ENCODE measurements around the gene FMNL3. TPM values are rescaled to one million over a fixed set of nuclear protein-coding genes. Genes with fewer than 3 reads are reported as not detected.

FMNL3 gene
- total RNA-seq, 1 experiment from 2014 or later: 3.5 TPM

- TF ChIP-seq ZNF274 (IDR thresholded peaks at IDR 0.05; ENCODE audit: low read depth, low read length): no peak
- no peak for TF ChIP-seq FOSL1 (IDR thresholded peaks at IDR 0.05; ENCODE audit: low read depth)
- no peak for TF ChIP-seq ATF3 (IDR thresholded peaks at IDR 0.05)
- no peak for TF ChIP-seq YY1 (IDR thresholded peaks at IDR 0.05; ENCODE audit: extremely low read depth, insufficient replicate concordance, low read depth, low read length)
- no peak for TF ChIP-seq EZH2phosphoT487 (IDR thresholded peaks at IDR 0.05; ENCODE audit: borderline replicate concordance)
- no peak for TF ChIP-seq SRF (IDR thresholded peaks at IDR 0.05; ENCODE audit: low read depth)
- TF ChIP-seq TCF7L2 (IDR thresholded peaks at IDR 0.05; ENCODE audit: borderline replicate concordance, extremely low read depth, insufficient read depth, insufficient read length): no peak
- TF ChIP-seq POLR2AphosphoS5 (IDR thresholded peaks at IDR 0.05; ENCODE audit: low read depth, low read length): no peak
- TF ChIP-seq JUND (IDR thresholded peaks at IDR 0.05): no peak
- no peak for TF ChIP-seq ELF1 (IDR thresholded peaks at IDR 0.05; ENCODE audit: borderline replicate concordance, low read depth)
- no peak for TF ChIP-seq CBX3 (IDR thresholded peaks at IDR 0.05; ENCODE audit: low read depth)
- TF ChIP-seq ZBTB33 (IDR thresholded peaks at IDR 0.05; ENCODE audit: extremely low read depth, insufficient replicate concordance, low read length): no peak
Measured at GRCh38 chr12:49655595-49656236, 51.5 kb downstream of the FMNL3 start (continued).

- Histone ChIP-seq H4K20me1 (ENCODE audit: insufficient read depth) (no peaks in the 10 kb centered on the region), H3K79me2 (ENCODE audit: insufficient read depth, low read length) (no peaks in the 10 kb centered on the region), H3K4me2 (ENCODE audit: low read length) (no peak overlapping the region), H3K27me3 (ENCODE audit: insufficient read depth, low read length) (no peaks in the 10 kb centered on the region), H3K4me3 (replicated peaks in 1 of 2; ENCODE audit: low read depth in 1 of 2, low read length in 2 of 2) (no peak overlapping the region), H2AFZ (ENCODE audit: low read depth, low read length, poor library complexity, severe bottlenecking) (no peak overlapping the region), H3K9me3 (ENCODE audit: control insufficient read depth in 1 of 2, insufficient read depth in 1 of 2, low read depth in 1 of 2, low read length in 2 of 2) (no peaks in the 10 kb centered on the region), H3K4me1 (ENCODE audit: control insufficient read depth in 1 of 2, insufficient read depth in 2 of 2, low read length in 2 of 2) (no peaks in the 10 kb centered on the region), H3K27ac (ENCODE audit: low read depth, low read length) (no peak overlapping the region), H3K9me2 (ENCODE audit: insufficient read depth) (no peaks in the 10 kb centered on the region), H3K9ac (ENCODE audit: low read length) (no peak overlapping the region), H3K36me3 (ENCODE audit: control insufficient read depth in 1 of 2, insufficient read depth in 2 of 2, low read length in 2 of 2) (no peaks in the 10 kb centered on the region)
- BruUV-seq (replicated peaks): no TSS peak
- ChIA-PET RAD21 (ENCODE audit: low non-redundant PET in 1 of 2, low total read pairs in 2 of 2, uncharacterized antibody in 2 of 2, unreplicated experiment in 2 of 2) (no interaction called here), CTCF (no interaction called here), POLR2A (interaction anchor here (1.0 kb wide), 1 partner anchor 86 kb away, joined by 4 read pairs; the partner anchor contains the start of gene TMBIM6)
- no peak for ATAC-seq
- DNase-seq (ENCODE audit: low read depth, low spot score): no peak
- intact Hi-C loops (cut with micrococcal nuclease): no loop called here
- TF ChIP-seq FOSL1 (IDR thresholded peaks at IDR 0.05; ENCODE audit: low read depth): no peak
- no peak for TF ChIP-seq POLR2AphosphoS5 (IDR thresholded peaks at IDR 0.05; ENCODE audit: low read depth, low read length)
- no peak for TF ChIP-seq RAD21 (IDR thresholded peaks at IDR 0.05; ENCODE audit: low read depth)
- TF ChIP-seq TCF7L2 (IDR thresholded peaks at IDR 0.05; ENCODE audit: borderline replicate concordance, extremely low read depth, insufficient read depth, insufficient read length): no peak
- TF ChIP-seq CBX3 (IDR thresholded peaks at IDR 0.05; ENCODE audit: low read depth): no peak
- no peak for TF ChIP-seq POLR2A (IDR thresholded peaks at IDR 0.05; ENCODE audit: borderline replicate concordance, extremely low read depth, insufficient read depth, insufficient read length)
- TF ChIP-seq YY1 (IDR thresholded peaks at IDR 0.05; ENCODE audit: extremely low read depth, insufficient replicate concordance, low read depth, low read length): no peak
- no peak for TF ChIP-seq REST (IDR thresholded peaks at IDR 0.05; ENCODE audit: low read depth)
- no peak for TF ChIP-seq EZH2phosphoT487 (IDR thresholded peaks at IDR 0.05; ENCODE audit: borderline replicate concordance)
- no peak for TF ChIP-seq EZH2 (IDR thresholded peaks at IDR 0.05)
- no peak for TF ChIP-seq ATF3 (IDR thresholded peaks at IDR 0.05)
- no peak for TF ChIP-seq SP1 (IDR thresholded peaks at IDR 0.05; ENCODE audit: low read depth)
- TF ChIP-seq ELF1 (IDR thresholded peaks at IDR 0.05; ENCODE audit: borderline replicate concordance, low read depth): no peak
Measured at GRCh38 chr12:49654715-49655114, 52.5 kb downstream of the FMNL3 start.
